Endothelial cell of umbilical vein (primary cell): ENCODE data around the gene NAA38.
A peak's percentile ranks its signal among the peaks of the same experiment; 100 is the strongest.

Source experiments
- CTCF ChIP-seq, 2 donors: IDR thresholded peaks; 1 replicate in 1 of 2; 2 replicates in 1 of 2; pipeline ENCODE4 v1.5.1; 2011; ENCODE audit warnings: low read length in 2 of 2, mild to moderate bottlenecking in 2 of 2, moderate library complexity in 2 of 2, control low read depth in 1 of 2, inconsistent platforms in 1 of 2, low read depth in 1 of 2; ENCODE audit not compliant: insufficient read depth in 1 of 2; ENCODE audit errors: extremely low read depth in 1 of 2
- EZH2 ChIP-seq: IDR thresholded peaks from 2 replicates; pipeline ENCODE4 v1.6.1; 2012; ENCODE audit warnings: borderline replicate concordance, low read depth, mild to moderate bottlenecking, moderate library complexity, low read length, inconsistent platforms; ENCODE audit not compliant: severe bottlenecking
- FOS ChIP-seq: IDR thresholded peaks from 2 replicates; pipeline ENCODE4 v1.6.1; 2011; ENCODE audit warnings: mild to moderate bottlenecking, low read length, moderate library complexity, borderline replicate concordance; ENCODE audit not compliant: insufficient read depth
- GATA2 ChIP-seq: IDR thresholded peaks from 2 replicates; pipeline ENCODE4 v1.7.0; 2011; ENCODE audit warnings: low read depth, mild to moderate bottlenecking, moderate library complexity, mixed read lengths, low read length; ENCODE audit not compliant: insufficient read length, insufficient read depth
- JUN ChIP-seq: IDR thresholded peaks from 2 replicates; pipeline ENCODE4 v1.6.1; 2011; ENCODE audit warnings: borderline replicate concordance, low read depth; ENCODE audit not compliant: insufficient read length, insufficient read depth
- MYC ChIP-seq: IDR thresholded peaks from one replicate; pipeline ENCODE4 v1.6.1; 2011; ENCODE audit warnings: mild to moderate bottlenecking, low read depth, low read length
- POLR2A ChIP-seq: IDR thresholded peaks from 2 replicates; pipeline ENCODE4 v1.6.1; 2012; ENCODE audit warnings: low read depth, mild to moderate bottlenecking, control low read depth, low read length
- POLR2AphosphoS5 ChIP-seq: IDR thresholded peaks from 2 replicates; pipeline ENCODE4 v1.6.1; 2012; ENCODE audit warnings: low read depth, mild to moderate bottlenecking, control low read depth, low read length, moderate library complexity; ENCODE audit not compliant: insufficient read depth
- TF ChIP-seq, protein P1 (sequence below): IDR thresholded peaks from 2 replicates; pipeline ENCODE4 v1.6.1; 2011; ENCODE audit not compliant: insufficient read depth, insufficient read length

- TF ChIP-seq CTCF (IDR thresholded peaks at IDR 0.05; ENCODE audit: extremely low read depth in 1 of 2, insufficient read depth in 1 of 2, low read depth in 1 of 2, low read length in 2 of 2), result peak in 1 of 2 donors; percentile 4
- no peak for TF ChIP-seq POLR2A
- TF ChIP-seq EZH2, result no peak
- no peak for TF ChIP-seq MYC
- TF ChIP-seq POLR2AphosphoS5, result no peak
- TF ChIP-seq, protein P1, sequence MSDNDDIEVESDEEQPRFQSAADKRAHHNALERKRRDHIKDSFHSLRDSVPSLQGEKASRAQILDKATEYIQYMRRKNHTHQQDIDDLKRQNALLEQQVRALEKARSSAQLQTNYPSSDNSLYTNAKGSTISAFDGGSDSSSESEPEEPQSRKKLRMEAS, result no peak
- no peak for TF ChIP-seq JUN
- no peak for TF ChIP-seq GATA2
- no peak for TF ChIP-seq FOS
Observed at GRCh38 chr17:7825206-7825990, 32.0 kb downstream of the NAA38 start.
